Panc1 (cell line): ENCODE results near the gene SRMS. TPM values are rescaled to one million over a fixed set of nuclear protein-coding genes. Genes with fewer than 3 reads are reported as not detected.

Source experiments
- ATAC-seq: fragments of 200-7000 bp; cut with Tn5 transposase; 2 replicates; pipeline ENCODE4 v1.9.1; 2020; ENCODE audit warnings: mild to moderate bottlenecking, moderate library complexity
- BruUV-seq: library from RNA; stranded (reverse); fragments of 400-500 nt; replicated peaks from 2 replicates; lab custom pipeline; 2021; lab: Mats Ljungman, UMichigan
- CTCF ChIA-PET: fragments of 300-600 bp; sonication (Branson Sonifier 250); formaldehyde crosslinking; loops from one replicate; lab custom pipeline; 2022; ENCODE audit warnings: antibody characterized with exemption; lab: Charles Lee
- POLR2A ChIA-PET: fragments of 300-600 bp; sonication (Branson Sonifier 250); formaldehyde crosslinking; loops from one replicate; lab custom pipeline; 2022; ENCODE audit warnings: antibody characterized with exemption; lab: Charles Lee
- DNase-seq: peaks from one replicate; pipeline ENCODE4 v3.0.0-alpha.2; 2010; ENCODE audit warnings: low read depth, low spot score
- H3K27ac ChIP-seq: 2 replicates; pipeline ENCODE4 v1.5.1; 2011; ENCODE audit warnings: mild to moderate bottlenecking, low read length, inconsistent platforms
- H3K27me3 ChIP-seq: fragments of 200-500 bp; sonication (Bioruptor generic); 2 replicates; pipeline ENCODE4 v1.6.0; 2014; ENCODE audit warnings: low read length, inconsistent platforms; ENCODE audit not compliant: control insufficient read depth, insufficient read depth
- H3K36me3 ChIP-seq: fragments of 200-500 bp; sonication (Bioruptor generic); 2 replicates; pipeline ENCODE4 v1.5.1; 2014; ENCODE audit warnings: inconsistent platforms, mild to moderate bottlenecking, low read length, moderate library complexity; ENCODE audit not compliant: control insufficient read depth, insufficient read depth
- H3K4me1 ChIP-seq: 2 replicates; pipeline ENCODE4 v1.5.1; 2011; ENCODE audit warnings: inconsistent platforms, mild to moderate bottlenecking, low read length, moderate library complexity; ENCODE audit not compliant: control insufficient read depth, insufficient read depth
- H3K4me3 ChIP-seq, 2 experiments: 2 replicates each; pipeline ENCODE4 v1.5.1; 2011 to 2012; ENCODE audit warnings: low read depth in 2 of 2, low read length in 2 of 2, mild to moderate bottlenecking in 2 of 2, inconsistent platforms in 1 of 2, moderate library complexity in 1 of 2
- H3K9me3 ChIP-seq: fragments of 200-500 bp; sonication (Bioruptor generic); 2 replicates; pipeline ENCODE4 v1.5.1; 2014; ENCODE audit warnings: low read depth, mild to moderate bottlenecking, inconsistent platforms, low read length, moderate library complexity; ENCODE audit not compliant: control insufficient read depth, insufficient read depth
- CTCF ChIP-seq: fragments of 450-650 bp; IDR thresholded peaks from 2 replicates; pipeline ENCODE4 v1.5.1; 2017; ENCODE audit warnings: mild to moderate bottlenecking
- POLR2AphosphoS5 ChIP-seq: IDR thresholded peaks from 2 replicates; pipeline ENCODE4 v1.6.1; 2012; ENCODE audit warnings: mild to moderate bottlenecking, low read depth, low read length, moderate library complexity
- SIN3A ChIP-seq: IDR thresholded peaks from 2 replicates; pipeline ENCODE4 v1.6.1; 2012; ENCODE audit warnings: low read depth, mild to moderate bottlenecking, low read length, moderate library complexity, borderline replicate concordance; ENCODE audit not compliant: insufficient read depth
- TCF7L2 ChIP-seq: IDR thresholded peaks from 2 replicates; pipeline ENCODE4 v1.6.1; 2011; ENCODE audit warnings: mild to moderate bottlenecking, low read depth, low read length, inconsistent platforms
- in situ Hi-C: cut with HindIII; loops from 2 replicates; pipeline ENCODE4 v1.10.0; 2016; ENCODE audit warnings: low sequenced_read_pairs, low pct_unique_long_range_greater_than_20kb
- intact Hi-C: fragments of 100-400 bp; cut with micrococcal nuclease; formaldehyde crosslinking; loops from one replicate; pipeline ENCODE4 v1.10.0; 2022; ENCODE audit not compliant: unreplicated experiment
- total RNA-seq: library from RNA; stranded (reverse); gene quantifications from one replicate; pipeline ENCODE4 v1.2.1, GENCODE V29; 2021; ENCODE audit not compliant: unreplicated experiment
- TF ChIP-seq, protein P1 (sequence below), 2 experiments: IDR thresholded peaks; 2 replicates each; pipeline ENCODE4 v1.6.1; 2011 to 2012; ENCODE audit warnings: low read depth in 2 of 2, control low read depth in 1 of 2, low read length in 1 of 2, mild to moderate bottlenecking in 1 of 2, moderate library complexity in 1 of 2; ENCODE audit not compliant: insufficient read depth in 1 of 2

Gene SRMS
- total RNA-seq, 1 experiment from 2014 or later, result not detected

GRCh38 chr20:63595416-63596127 is 48.0 kb upstream of the SRMS start:
- Histone ChIP-seq H3K9me3 (no peaks in the 10 kb centered on the region), H3K4me3 (no peak overlapping the region), H3K36me3 (no peaks in the 10 kb centered on the region), H3K27ac (no peak overlapping the region), H3K4me1 (no peaks in the 10 kb centered on the region), H3K27me3 (no peaks in the 10 kb centered on the region)
- intact Hi-C loops, result no loop called here
- in situ Hi-C loops, result loop anchor here (10.0 kb wide), 1 partner anchor 61 kb away; the partner anchor contains the start of gene PTK6
- DNase-seq (no peak), ATAC-seq (no peak)
- CTCF ChIA-PET, result no interaction called here
- POLR2A ChIA-PET, result no interaction called here
- TF ChIP-seq TCF7L2 (no peak), CTCF (no peak), POLR2AphosphoS5 (no peak), SIN3A (no peak)
- TF ChIP-seq, protein P1, sequence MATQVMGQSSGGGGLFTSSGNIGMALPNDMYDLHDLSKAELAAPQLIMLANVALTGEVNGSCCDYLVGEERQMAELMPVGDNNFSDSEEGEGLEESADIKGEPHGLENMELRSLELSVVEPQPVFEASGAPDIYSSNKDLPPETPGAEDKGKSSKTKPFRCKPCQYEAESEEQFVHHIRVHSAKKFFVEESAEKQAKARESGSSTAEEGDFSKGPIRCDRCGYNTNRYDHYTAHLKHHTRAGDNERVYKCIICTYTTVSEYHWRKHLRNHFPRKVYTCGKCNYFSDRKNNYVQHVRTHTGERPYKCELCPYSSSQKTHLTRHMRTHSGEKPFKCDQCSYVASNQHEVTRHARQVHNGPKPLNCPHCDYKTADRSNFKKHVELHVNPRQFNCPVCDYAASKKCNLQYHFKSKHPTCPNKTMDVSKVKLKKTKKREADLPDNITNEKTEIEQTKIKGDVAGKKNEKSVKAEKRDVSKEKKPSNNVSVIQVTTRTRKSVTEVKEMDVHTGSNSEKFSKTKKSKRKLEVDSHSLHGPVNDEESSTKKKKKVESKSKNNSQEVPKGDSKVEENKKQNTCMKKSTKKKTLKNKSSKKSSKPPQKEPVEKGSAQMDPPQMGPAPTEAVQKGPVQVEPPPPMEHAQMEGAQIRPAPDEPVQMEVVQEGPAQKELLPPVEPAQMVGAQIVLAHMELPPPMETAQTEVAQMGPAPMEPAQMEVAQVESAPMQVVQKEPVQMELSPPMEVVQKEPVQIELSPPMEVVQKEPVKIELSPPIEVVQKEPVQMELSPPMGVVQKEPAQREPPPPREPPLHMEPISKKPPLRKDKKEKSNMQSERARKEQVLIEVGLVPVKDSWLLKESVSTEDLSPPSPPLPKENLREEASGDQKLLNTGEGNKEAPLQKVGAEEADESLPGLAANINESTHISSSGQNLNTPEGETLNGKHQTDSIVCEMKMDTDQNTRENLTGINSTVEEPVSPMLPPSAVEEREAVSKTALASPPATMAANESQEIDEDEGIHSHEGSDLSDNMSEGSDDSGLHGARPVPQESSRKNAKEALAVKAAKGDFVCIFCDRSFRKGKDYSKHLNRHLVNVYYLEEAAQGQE (IDR thresholded peaks at IDR 0.05; ENCODE audit: insufficient read depth in 1 of 2, low read depth in 2 of 2, low read length in 1 of 2), result no peak
- no TSS peak for BruUV-seq

- CTCF ChIA-PET, result no interaction called here
- Histone ChIP-seq H3K4me3 (no peak overlapping the region), H3K4me1 (no peaks in the 10 kb centered on the region), H3K27me3 (no peaks in the 10 kb centered on the region), H3K9me3 (no peaks in the 10 kb centered on the region), H3K36me3 (no peaks in the 10 kb centered on the region), H3K27ac (no peak overlapping the region)
- BruUV-seq, result no TSS peak
- in situ Hi-C loops (loop anchor here (10.0 kb wide), 1 partner anchor 59 kb away; the partner anchor contains the start of gene PTK6), intact Hi-C loops (no loop called here)
- POLR2A ChIA-PET, result no interaction called here
- DNase-seq (no peak), ATAC-seq (no peak)
- TF ChIP-seq CTCF (no peak), SIN3A (no peak), TCF7L2 (no peak), POLR2AphosphoS5 (no peak)
- TF ChIP-seq, protein P1 (IDR thresholded peaks at IDR 0.05; ENCODE audit: insufficient read depth in 1 of 2, low read depth in 2 of 2, low read length in 1 of 2), result no peak
These were observed 46.6 kb upstream of the SRMS start for GRCh38 chr20:63594043-63594561.
